GM12865 (cell line): Measurements from ENCODE around the gene PRRG4.
A peak's percentile ranks its signal among the peaks of the same experiment; 100 is the strongest.

Source experiments
- DNase-seq: peaks from one replicate; pipeline ENCODE4 v3.0.0; 2010; ENCODE audit warnings: low read depth
- H3K4me3 ChIP-seq: 2 replicates; pipeline ENCODE4 v1.5.1; 2011; ENCODE audit warnings: mild to moderate bottlenecking, low read depth, low read length, control low read depth
- CTCF ChIP-seq: IDR thresholded peaks from 2 replicates; pipeline ENCODE4 v1.5.1; 2011; ENCODE audit warnings: low read length, control low read depth, low read depth, inconsistent platforms; ENCODE audit not compliant: insufficient read depth; ENCODE audit errors: missing control alignments

The PRRG4 gene

GRCh38 chr11:32895471-32895870, 65.7 kb downstream of the PRRG4 start:
- peak; percentile 13 for DNase-seq
- H3K4me3 ChIP-seq = no peak overlapping the region
- TF ChIP-seq CTCF = no peak

- TF ChIP-seq CTCF = no peak
- no peak for DNase-seq
- H3K4me3 ChIP-seq = no peak overlapping the region
Measured at GRCh38 chr11:32897103-32897502, 67.4 kb downstream of the PRRG4 start.

GRCh38 chr11:32899438-32899837, 69.7 kb downstream of the PRRG4 start:
- DNase-seq = peak; percentile 52
- no peak overlapping the region; the same call in 1 of the 2 replicates for H3K4me3 ChIP-seq
- no peak for TF ChIP-seq CTCF

DNA sequence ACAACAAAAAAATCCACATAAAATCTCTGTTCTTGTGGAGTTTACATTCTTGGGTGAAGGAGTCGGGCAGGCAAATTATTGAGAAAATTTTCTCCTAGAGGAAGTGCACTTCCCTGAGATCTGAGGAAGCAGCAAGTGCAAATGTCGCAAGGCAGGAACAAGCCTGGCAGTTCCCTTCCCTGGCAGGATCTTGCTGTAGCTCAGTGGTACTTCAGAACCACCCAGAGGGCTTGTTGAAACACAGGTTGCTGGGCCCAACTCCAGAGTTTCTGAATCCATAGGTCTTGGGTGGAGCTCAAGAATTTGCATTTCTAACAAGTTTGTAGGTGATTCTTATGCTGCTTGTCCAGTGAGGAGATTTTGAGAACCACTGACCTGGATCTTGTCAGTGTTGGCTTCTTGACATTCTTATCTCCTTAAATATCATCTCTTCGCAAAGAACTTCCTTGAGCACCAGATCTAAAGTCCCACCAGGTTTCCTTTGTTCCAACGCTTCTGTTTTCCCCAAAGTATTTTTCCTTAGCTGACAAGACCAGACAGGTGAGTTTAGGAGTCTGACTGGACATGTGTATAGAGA, 72.5 kb downstream of the PRRG4 start:
- H3K4me3 ChIP-seq = no peak overlapping the region
- TF ChIP-seq CTCF = no peak
- DNase-seq = no peak

DNA sequence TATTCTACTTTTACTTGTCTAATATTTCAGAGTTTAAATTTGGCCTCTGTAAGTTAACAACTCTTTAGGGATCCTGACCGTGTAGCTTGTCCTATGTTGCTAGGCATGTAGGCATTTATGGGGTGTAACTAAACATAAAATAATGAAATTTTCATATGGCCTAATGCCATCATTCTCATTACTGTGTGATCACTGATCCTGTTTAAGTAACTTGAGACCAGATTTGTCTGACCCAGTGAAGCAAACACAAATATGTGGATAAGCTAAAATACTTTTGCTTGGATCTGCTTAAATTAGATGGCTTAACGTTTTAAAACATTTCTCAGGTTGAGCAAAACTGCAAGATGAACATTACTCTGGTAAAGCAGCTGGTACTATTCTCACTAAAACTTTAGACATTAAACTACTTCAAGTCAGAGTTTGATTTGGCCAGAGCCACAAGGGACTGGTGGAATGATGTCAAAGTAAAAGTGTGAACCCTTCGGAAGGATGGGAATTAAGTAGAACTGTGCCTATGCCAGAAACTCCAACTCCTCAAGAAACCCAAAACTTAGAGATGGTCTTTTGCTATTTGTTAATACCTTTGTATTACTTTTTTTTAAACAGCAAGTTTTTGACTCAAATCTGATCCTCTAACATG, 75.4 kb downstream of the PRRG4 start:
- DNase-seq = no peak
- no peak overlapping the region for H3K4me3 ChIP-seq
- no peak for TF ChIP-seq CTCF
